ENCODE results near the gene DEPDC7.

DEPDC7 gene

DNA sequence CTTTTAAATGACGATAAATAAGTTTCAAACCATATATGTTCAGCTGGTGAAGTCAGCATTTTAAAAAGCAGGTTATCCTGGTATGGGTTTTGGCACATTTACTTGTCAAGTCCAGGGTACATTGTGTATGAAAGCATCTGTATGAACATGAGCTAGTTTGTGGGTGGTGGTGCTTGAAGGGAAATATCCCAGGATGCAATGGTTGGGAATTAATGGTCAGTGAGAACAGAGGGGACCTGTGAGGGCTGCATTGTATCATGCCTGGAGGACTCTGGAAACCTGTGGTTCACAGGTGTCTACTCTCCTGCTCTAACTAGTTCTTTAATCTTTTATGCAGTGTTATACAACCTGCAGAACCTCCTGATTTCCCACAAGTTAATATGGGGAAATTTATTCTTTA, 5.8 kb downstream of the DEPDC7 start:
- Histone ChIP-seq H3K27me3 (ENCODE audit: insufficient read depth, poor library complexity, severe bottlenecking) (no peaks in the 10 kb centered on the region), H3K4me3 (replicated peaks; ENCODE audit: insufficient read depth, low read length) (no peak overlapping the region), H3K27ac (replicated peaks) (no peak overlapping the region)
- TF ChIP-seq SPI1 (IDR thresholded peaks at IDR 0.05; ENCODE audit: borderline replicate concordance, low read depth), result no peak
- TF ChIP-seq, protein P1, sequence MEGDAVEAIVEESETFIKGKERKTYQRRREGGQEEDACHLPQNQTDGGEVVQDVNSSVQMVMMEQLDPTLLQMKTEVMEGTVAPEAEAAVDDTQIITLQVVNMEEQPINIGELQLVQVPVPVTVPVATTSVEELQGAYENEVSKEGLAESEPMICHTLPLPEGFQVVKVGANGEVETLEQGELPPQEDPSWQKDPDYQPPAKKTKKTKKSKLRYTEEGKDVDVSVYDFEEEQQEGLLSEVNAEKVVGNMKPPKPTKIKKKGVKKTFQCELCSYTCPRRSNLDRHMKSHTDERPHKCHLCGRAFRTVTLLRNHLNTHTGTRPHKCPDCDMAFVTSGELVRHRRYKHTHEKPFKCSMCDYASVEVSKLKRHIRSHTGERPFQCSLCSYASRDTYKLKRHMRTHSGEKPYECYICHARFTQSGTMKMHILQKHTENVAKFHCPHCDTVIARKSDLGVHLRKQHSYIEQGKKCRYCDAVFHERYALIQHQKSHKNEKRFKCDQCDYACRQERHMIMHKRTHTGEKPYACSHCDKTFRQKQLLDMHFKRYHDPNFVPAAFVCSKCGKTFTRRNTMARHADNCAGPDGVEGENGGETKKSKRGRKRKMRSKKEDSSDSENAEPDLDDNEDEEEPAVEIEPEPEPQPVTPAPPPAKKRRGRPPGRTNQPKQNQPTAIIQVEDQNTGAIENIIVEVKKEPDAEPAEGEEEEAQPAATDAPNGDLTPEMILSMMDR (IDR thresholded peaks at IDR 0.05; ENCODE audit: insufficient read depth, low read length), result no peak
- TF ChIP-seq, protein P2, sequence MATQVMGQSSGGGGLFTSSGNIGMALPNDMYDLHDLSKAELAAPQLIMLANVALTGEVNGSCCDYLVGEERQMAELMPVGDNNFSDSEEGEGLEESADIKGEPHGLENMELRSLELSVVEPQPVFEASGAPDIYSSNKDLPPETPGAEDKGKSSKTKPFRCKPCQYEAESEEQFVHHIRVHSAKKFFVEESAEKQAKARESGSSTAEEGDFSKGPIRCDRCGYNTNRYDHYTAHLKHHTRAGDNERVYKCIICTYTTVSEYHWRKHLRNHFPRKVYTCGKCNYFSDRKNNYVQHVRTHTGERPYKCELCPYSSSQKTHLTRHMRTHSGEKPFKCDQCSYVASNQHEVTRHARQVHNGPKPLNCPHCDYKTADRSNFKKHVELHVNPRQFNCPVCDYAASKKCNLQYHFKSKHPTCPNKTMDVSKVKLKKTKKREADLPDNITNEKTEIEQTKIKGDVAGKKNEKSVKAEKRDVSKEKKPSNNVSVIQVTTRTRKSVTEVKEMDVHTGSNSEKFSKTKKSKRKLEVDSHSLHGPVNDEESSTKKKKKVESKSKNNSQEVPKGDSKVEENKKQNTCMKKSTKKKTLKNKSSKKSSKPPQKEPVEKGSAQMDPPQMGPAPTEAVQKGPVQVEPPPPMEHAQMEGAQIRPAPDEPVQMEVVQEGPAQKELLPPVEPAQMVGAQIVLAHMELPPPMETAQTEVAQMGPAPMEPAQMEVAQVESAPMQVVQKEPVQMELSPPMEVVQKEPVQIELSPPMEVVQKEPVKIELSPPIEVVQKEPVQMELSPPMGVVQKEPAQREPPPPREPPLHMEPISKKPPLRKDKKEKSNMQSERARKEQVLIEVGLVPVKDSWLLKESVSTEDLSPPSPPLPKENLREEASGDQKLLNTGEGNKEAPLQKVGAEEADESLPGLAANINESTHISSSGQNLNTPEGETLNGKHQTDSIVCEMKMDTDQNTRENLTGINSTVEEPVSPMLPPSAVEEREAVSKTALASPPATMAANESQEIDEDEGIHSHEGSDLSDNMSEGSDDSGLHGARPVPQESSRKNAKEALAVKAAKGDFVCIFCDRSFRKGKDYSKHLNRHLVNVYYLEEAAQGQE (IDR thresholded peaks at IDR 0.05; ENCODE audit: insufficient replicate concordance, low read depth), result no peak
- no peak for TF ChIP-seq GABPA (IDR thresholded peaks at IDR 0.05; ENCODE audit: low read depth)
- no peak for TF ChIP-seq POLR2AphosphoS5 (IDR thresholded peaks at IDR 0.05; ENCODE audit: low read depth)
- DNase-seq (ENCODE audit: low read depth in 1 of 2, low spot score in 1 of 2), result no peak

DNA sequence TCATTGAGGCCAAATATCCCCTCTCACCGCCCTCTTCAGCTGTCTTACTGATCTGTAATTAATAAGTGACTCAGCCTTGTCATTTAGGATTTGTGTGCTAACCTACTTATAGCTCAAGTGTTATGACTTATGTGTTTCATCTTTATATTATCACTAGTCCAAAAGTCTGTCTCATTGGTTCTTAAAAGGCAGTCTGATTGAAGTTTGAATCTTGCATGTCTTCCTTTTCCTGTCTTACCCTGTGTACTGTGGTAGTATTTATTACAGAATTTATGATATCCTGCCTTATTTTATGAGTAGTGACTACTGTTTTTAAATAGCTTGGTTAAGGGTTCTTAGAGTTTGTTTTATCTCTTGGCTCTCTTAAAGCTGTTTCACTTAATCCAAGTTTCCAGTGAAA, 6.3 kb downstream of the DEPDC7 start:
- H3K4me3 ChIP-seq (replicated peaks; ENCODE audit: insufficient read depth, low read length), result no peak overlapping the region
- no peak for DNase-seq (ENCODE audit: low read depth in 1 of 2, low spot score in 1 of 2)
- TF ChIP-seq SPI1 (IDR thresholded peaks at IDR 0.05; ENCODE audit: borderline replicate concordance, low read depth), result no peak
- no peak for TF ChIP-seq GABPA (IDR thresholded peaks at IDR 0.05; ENCODE audit: low read depth)
- TF ChIP-seq POLR2AphosphoS5 (IDR thresholded peaks at IDR 0.05; ENCODE audit: low read depth), result no peak
- TF ChIP-seq, protein P2 (IDR thresholded peaks at IDR 0.05; ENCODE audit: insufficient replicate concordance, low read depth), result no peak
- TF ChIP-seq, protein P1 (IDR thresholded peaks at IDR 0.05; ENCODE audit: insufficient read depth, low read length), result no peak
- no peaks in the 10 kb centered on the region for H3K27me3 ChIP-seq (ENCODE audit: insufficient read depth, poor library complexity, severe bottlenecking)
- H3K27ac ChIP-seq (replicated peaks), result no peak overlapping the region

DNA sequence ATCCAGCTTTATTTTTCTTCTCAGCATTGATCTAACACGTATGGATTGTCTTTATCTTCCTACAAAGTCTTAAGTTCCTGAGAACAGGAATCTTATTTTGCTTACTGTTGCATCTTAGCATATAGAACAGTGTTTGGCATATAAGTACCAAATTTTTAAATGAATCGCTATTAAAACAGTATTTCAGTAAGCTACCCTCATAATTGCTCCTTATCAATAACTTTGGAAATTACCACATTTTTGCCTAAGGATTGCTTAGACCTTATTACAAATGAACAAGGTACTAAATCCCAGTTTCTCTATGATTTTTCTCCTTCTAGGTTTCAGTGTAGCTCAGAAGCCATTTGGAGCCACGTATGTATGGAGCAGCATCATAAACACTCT, 9.7 kb downstream of the DEPDC7 start:
- TF ChIP-seq, protein P2 (IDR thresholded peaks at IDR 0.05; ENCODE audit: insufficient replicate concordance, low read depth), result no peak
- TF ChIP-seq GABPA (IDR thresholded peaks at IDR 0.05; ENCODE audit: low read depth), result no peak
- TF ChIP-seq POLR2AphosphoS5 (IDR thresholded peaks at IDR 0.05; ENCODE audit: low read depth), result no peak
- TF ChIP-seq, protein P1 (IDR thresholded peaks at IDR 0.05; ENCODE audit: insufficient read depth, low read length), result no peak
- TF ChIP-seq SPI1 (IDR thresholded peaks at IDR 0.05; ENCODE audit: borderline replicate concordance, low read depth), result no peak
- H3K27me3 ChIP-seq (ENCODE audit: insufficient read depth, poor library complexity, severe bottlenecking), result no peaks in the 10 kb centered on the region
- DNase-seq (ENCODE audit: low read depth in 1 of 2, low spot score in 1 of 2), result no peak
- H3K4me3 ChIP-seq (replicated peaks; ENCODE audit: insufficient read depth, low read length), result no peak overlapping the region
- no peak overlapping the region for H3K27ac ChIP-seq (replicated peaks)
